DND-41 (cell line): ENCODE results near the gene NFKBIE.

Experiments used
- ATAC-seq: fragments of 200-7000 bp; cut with Tn5 transposase; 3 replicates; pipeline ENCODE4 v1.9.1; 2021; ENCODE audit warnings: low read depth; ENCODE audit not compliant: insufficient read depth
- DNase-seq: peaks from one replicate; pipeline ENCODE4 v3.0.0-alpha.2; 2020
- H2AFZ ChIP-seq: 2 replicates; pipeline ENCODE4 v1.6.0; 2012; ENCODE audit warnings: low read depth, low read length
- H3K27ac ChIP-seq: 2 replicates; pipeline ENCODE4 v1.5.1; 2012; ENCODE audit warnings: low read length, inconsistent platforms
- H3K27me3 ChIP-seq: fragments of 200-600 bp; sonication (generic); 2 replicates; pipeline ENCODE4 v1.6.0; 2012; ENCODE audit warnings: low read length, mild to moderate bottlenecking, inconsistent platforms; ENCODE audit not compliant: insufficient read depth, poor library complexity
- H3K36me3 ChIP-seq: 2 replicates; pipeline ENCODE4 v1.5.1; 2012; ENCODE audit warnings: low read length, inconsistent platforms; ENCODE audit not compliant: insufficient read depth
- H3K4me1 ChIP-seq: 2 replicates; pipeline ENCODE4 v1.5.1; 2012; ENCODE audit warnings: mild to moderate bottlenecking, low read length; ENCODE audit not compliant: insufficient read depth
- H3K4me2 ChIP-seq: 2 replicates; pipeline ENCODE4 v1.6.0; 2012; ENCODE audit warnings: mild to moderate bottlenecking, moderate library complexity, low read length, inconsistent platforms; ENCODE audit not compliant: insufficient read depth
- H3K4me3 ChIP-seq, 2 experiments: fragments of 200-600 bp in 1 of 2; shearing (Covaris generic) in 1 of 2; 2 replicates each; pipeline ENCODE4 v1.5.1; 2012 to 2016; ENCODE audit warnings: inconsistent platforms in 2 of 2, low read length in 2 of 2, mild to moderate bottlenecking in 2 of 2, low read depth in 1 of 2, moderate library complexity in 1 of 2
- H3K79me2 ChIP-seq: 2 replicates; pipeline ENCODE4 v1.6.0; 2012; ENCODE audit warnings: low read length, inconsistent platforms; ENCODE audit not compliant: insufficient read depth
- H3K9ac ChIP-seq: 2 replicates; pipeline ENCODE4 v1.6.0; 2012; ENCODE audit warnings: low read depth, mild to moderate bottlenecking, inconsistent platforms, low read length, moderate library complexity
- H3K9me3 ChIP-seq: 2 replicates; pipeline ENCODE4 v1.5.1; 2012; ENCODE audit warnings: low read length, moderate library complexity, mild to moderate bottlenecking, inconsistent platforms; ENCODE audit not compliant: insufficient read depth, severe bottlenecking
- H4K20me1 ChIP-seq: 2 replicates; pipeline ENCODE4 v1.6.0; 2012; ENCODE audit warnings: low read length; ENCODE audit not compliant: insufficient read depth
- CTCF ChIP-seq: IDR thresholded peaks from 2 replicates; pipeline ENCODE4 v1.5.1; 2012; ENCODE audit warnings: borderline replicate concordance, low read length, moderate library complexity, mild to moderate bottlenecking; ENCODE audit not compliant: poor library complexity, severe bottlenecking; ENCODE audit errors: extremely low read depth
- EZH2 ChIP-seq: IDR thresholded peaks from 3 replicates; pipeline ENCODE4 v1.6.1; 2012; ENCODE audit warnings: borderline replicate concordance, low read depth, mild to moderate bottlenecking, moderate library complexity, low read length, inconsistent platforms; ENCODE audit not compliant: severe bottlenecking

The NFKBIE gene

GRCh38 chr6:44294832-44295791, 29.8 kb upstream of the NFKBIE start:
- TF ChIP-seq EZH2, result no peak
- no peak for TF ChIP-seq CTCF
- Histone ChIP-seq H4K20me1 (peaks cover 30% of the 10 kb centered on the region; the same call in 1 of the 2 replicates), H3K27me3 (peaks cover 3% of the 10 kb centered on the region)

GRCh38 chr6:44292661-44293365, 27.5 kb upstream of the NFKBIE start:
- no peaks in the 10 kb centered on the region for H3K9me3 ChIP-seq
- no peak overlapping the region for H3K4me3 ChIP-seq
- H3K27me3 ChIP-seq, result peaks cover 11% of the 10 kb centered on the region
- H3K79me2 ChIP-seq, result no peaks in the 10 kb centered on the region
- H3K36me3 ChIP-seq, result no peaks in the 10 kb centered on the region
- peaks cover 16% of the 10 kb centered on the region; the same call in 1 of the 2 replicates for H4K20me1 ChIP-seq
- DNase-seq (no peak), ATAC-seq (no peak)
- H3K27ac ChIP-seq, result no peak overlapping the region
- H3K9ac ChIP-seq, result no peak overlapping the region
- no peak overlapping the region for H2AFZ ChIP-seq
- no peak for TF ChIP-seq CTCF
- no peak for TF ChIP-seq EZH2
- no peaks in the 10 kb centered on the region for H3K4me1 ChIP-seq
- H3K4me2 ChIP-seq, result no peak overlapping the region

More at GRCh38 chr6:44294832-44295791, 29.8 kb upstream of the NFKBIE start:
- Histone ChIP-seq H3K4me3 (no peak overlapping the region), H3K36me3 (peaks cover under 1% of the 10 kb centered on the region), H3K9ac (no peak overlapping the region), H3K79me2 (no peaks in the 10 kb centered on the region), H3K9me3 (no peaks in the 10 kb centered on the region), H3K4me1 (no peaks in the 10 kb centered on the region), H2AFZ (no peak overlapping the region), H3K27ac (no peak overlapping the region), H3K4me2 (no peak overlapping the region)
- ATAC-seq (no peak), DNase-seq (no peak)

- no peaks in the 10 kb centered on the region for H3K9me3 ChIP-seq
- H4K20me1 ChIP-seq, result peaks cover 21% of the 10 kb centered on the region; the same call in 1 of the 2 replicates
- no peak overlapping the region for H3K9ac ChIP-seq
- H3K4me1 ChIP-seq, result no peaks in the 10 kb centered on the region
- no peak overlapping the region for H3K27ac ChIP-seq
- DNase-seq, result no peak
- H3K27me3 ChIP-seq, result peaks cover 18% of the 10 kb centered on the region
- ATAC-seq, result no peak
- no peak overlapping the region for H2AFZ ChIP-seq
- no peak for TF ChIP-seq EZH2
- no peak for TF ChIP-seq CTCF
- no peaks in the 10 kb centered on the region for H3K36me3 ChIP-seq
- H3K4me2 ChIP-seq, result no peak overlapping the region
- H3K4me3 ChIP-seq, result no peak overlapping the region
- H3K79me2 ChIP-seq, result no peaks in the 10 kb centered on the region
These were observed 26.5 kb upstream of the NFKBIE start for GRCh38 chr6:44291841-44292240.
